Thoracic aorta (tissue), 2 donors: Measurements from ENCODE around the gene CAMSAP1. TPM values are rescaled to one million over a fixed set of nuclear protein-coding genes. Genes with fewer than 3 reads are reported as not detected.
"Not testable (repeated sequence)": the region's sequence is repeated elsewhere in the genome, so short reads cannot be mapped to it uniquely, and the experiment has no call there.

ENCODE experiments used
- ATAC-seq: fragments of 150-250 bp; one replicate; pipeline ENCODE4 v1.8.0; 2017; ENCODE audit warnings: low read depth; ENCODE audit not compliant: insufficient number of reproducible peaks, low FRiP score
- DNase-seq: peaks from one replicate; pipeline ENCODE4 v3.0.0-alpha.2; 2020; ENCODE audit warnings: low spot score
- H3K27ac ChIP-seq, 2 donors: fragments of 200-600 bp; sonication (generic); 1 replicate in 1 of 2; 2 replicates in 1 of 2; pipeline ENCODE4 v1.5.1; 2016; ENCODE audit warnings: mild to moderate bottlenecking in 2 of 2, moderate library complexity in 2 of 2
- H3K27me3 ChIP-seq: fragments of 200-600 bp; sonication (generic); replicated peaks from 2 replicates; pipeline ENCODE4 v1.6.0; 2016; ENCODE audit warnings: mild to moderate bottlenecking; ENCODE audit not compliant: insufficient read depth
- H3K36me3 ChIP-seq: fragments of 200-600 bp; sonication (generic); one replicate; pipeline ENCODE4 v1.5.1; 2016
- H3K4me1 ChIP-seq, 2 donors: fragments of 200-600 bp; sonication (generic); 1 replicate in 1 of 2; 2 replicates in 1 of 2; pipeline versions ENCODE4 v1.5.1 to v1.6.0; 2016; ENCODE audit warnings: low read depth in 2 of 2, mild to moderate bottlenecking in 1 of 2; ENCODE audit not compliant: control insufficient read depth in 1 of 2
- H3K4me3 ChIP-seq: fragments of 200-600 bp; sonication (generic); 2 replicates; pipeline ENCODE4 v1.5.1; 2016; ENCODE audit warnings: mild to moderate bottlenecking
- H3K9me3 ChIP-seq: fragments of 200-600 bp; sonication (generic); 2 replicates; pipeline ENCODE4 v1.5.1; 2016
- total RNA-seq, 2 donors: library from RNA; depleted of rRNA; stranded (reverse); fragments of >200 nt; gene quantifications; one replicate each; pipeline versions ENCODE4 v1.1.0 to v1.2.3, GENCODE V29; 2016
- TF ChIP-seq, protein P1 (sequence below): fragments of 200-600 bp; sonication (generic); IDR thresholded peaks from one replicate; pipeline ENCODE4 v1.5.1; 2019; ENCODE audit warnings: antibody characterized with exemption

The CAMSAP1 gene
- total RNA-seq, 2 donors from 2014 or later, result 19.1 to 20.2 TPM

DNA sequence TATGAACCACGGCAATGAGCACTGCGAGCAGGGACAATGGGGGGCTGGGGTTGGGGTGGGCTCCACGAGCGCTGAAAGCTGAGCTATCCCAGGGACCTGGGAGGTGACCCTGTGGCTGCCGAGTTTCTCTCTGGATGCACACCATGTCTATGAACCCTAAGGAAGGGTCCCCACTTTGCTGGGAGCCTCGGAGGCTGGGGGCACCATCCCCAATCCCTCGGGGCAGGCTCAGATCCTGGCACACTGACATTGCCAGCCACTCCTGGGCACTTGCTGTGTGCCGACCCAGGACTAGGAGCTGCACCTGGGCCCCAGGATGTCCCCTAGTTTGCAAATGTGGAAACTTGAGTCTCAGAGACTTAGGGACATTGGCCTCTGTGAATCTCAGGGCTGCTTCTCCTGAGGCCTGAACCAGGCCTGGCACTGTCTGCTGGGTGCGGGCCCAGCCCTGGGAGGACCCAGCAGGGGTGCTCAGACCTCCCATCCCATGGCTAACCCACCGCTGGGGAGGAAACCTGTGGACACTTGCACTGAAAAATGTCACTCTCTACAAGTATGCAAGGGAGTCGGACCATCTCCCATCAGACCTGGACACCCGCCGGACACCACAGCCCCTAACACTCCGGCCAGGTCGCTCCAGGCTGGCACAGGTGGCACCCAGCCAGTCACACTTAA lies 13.0 kb upstream of the CAMSAP1 start:
- ATAC-seq (no peak), DNase-seq (no peak)
- no peaks in the 10 kb centered on the region for H3K27me3 ChIP-seq
- H3K4me1 ChIP-seq, result no peaks in the 10 kb centered on the region
- TF ChIP-seq, protein P1, sequence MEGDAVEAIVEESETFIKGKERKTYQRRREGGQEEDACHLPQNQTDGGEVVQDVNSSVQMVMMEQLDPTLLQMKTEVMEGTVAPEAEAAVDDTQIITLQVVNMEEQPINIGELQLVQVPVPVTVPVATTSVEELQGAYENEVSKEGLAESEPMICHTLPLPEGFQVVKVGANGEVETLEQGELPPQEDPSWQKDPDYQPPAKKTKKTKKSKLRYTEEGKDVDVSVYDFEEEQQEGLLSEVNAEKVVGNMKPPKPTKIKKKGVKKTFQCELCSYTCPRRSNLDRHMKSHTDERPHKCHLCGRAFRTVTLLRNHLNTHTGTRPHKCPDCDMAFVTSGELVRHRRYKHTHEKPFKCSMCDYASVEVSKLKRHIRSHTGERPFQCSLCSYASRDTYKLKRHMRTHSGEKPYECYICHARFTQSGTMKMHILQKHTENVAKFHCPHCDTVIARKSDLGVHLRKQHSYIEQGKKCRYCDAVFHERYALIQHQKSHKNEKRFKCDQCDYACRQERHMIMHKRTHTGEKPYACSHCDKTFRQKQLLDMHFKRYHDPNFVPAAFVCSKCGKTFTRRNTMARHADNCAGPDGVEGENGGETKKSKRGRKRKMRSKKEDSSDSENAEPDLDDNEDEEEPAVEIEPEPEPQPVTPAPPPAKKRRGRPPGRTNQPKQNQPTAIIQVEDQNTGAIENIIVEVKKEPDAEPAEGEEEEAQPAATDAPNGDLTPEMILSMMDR, result no peak
- no peak overlapping the region for H3K4me3 ChIP-seq
- peaks cover 5% of the 10 kb centered on the region for H3K36me3 ChIP-seq
- H3K9me3 ChIP-seq, result peaks cover 35% of the 10 kb centered on the region
- H3K27ac ChIP-seq, result no peak overlapping the region

DNA sequence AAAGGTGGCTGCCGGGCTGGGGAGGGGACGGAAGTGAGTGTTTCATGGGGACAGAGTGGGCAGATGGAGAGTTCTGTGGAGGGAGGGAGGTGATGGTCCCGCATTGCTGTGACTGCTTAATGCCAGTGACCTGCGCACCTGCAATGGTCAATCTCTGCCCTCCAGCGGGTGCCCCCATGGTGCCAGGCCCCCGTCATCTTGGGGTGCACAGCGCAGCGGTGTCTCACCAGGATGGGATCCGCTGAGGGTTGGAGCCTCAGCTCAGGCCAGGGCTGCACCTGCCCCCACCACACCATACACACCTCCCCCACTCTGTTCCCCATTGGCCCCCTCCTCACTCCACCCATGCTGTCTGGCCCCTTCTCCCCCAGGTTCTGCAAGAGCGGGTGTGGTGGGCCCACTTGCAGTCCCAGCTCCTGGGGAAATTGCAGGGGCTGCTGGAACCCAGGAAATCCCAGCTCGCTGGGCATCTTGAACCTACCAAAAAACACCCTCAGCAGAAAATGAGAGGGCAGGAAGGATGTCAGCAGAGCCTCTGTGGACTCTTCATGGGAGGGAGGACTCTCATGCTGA lies 12.1 kb upstream of the CAMSAP1 start:
- TF ChIP-seq, protein P1, result no peak
- no peaks in the 10 kb centered on the region for H3K4me1 ChIP-seq
- DNase-seq (no peak), ATAC-seq (no peak)
- peaks cover 13% of the 10 kb centered on the region for H3K36me3 ChIP-seq
- no peak overlapping the region for H3K4me3 ChIP-seq
- no peak overlapping the region for H3K27ac ChIP-seq
- peaks cover 44% of the 10 kb centered on the region for H3K9me3 ChIP-seq
- no peaks in the 10 kb centered on the region for H3K27me3 ChIP-seq

DNA sequence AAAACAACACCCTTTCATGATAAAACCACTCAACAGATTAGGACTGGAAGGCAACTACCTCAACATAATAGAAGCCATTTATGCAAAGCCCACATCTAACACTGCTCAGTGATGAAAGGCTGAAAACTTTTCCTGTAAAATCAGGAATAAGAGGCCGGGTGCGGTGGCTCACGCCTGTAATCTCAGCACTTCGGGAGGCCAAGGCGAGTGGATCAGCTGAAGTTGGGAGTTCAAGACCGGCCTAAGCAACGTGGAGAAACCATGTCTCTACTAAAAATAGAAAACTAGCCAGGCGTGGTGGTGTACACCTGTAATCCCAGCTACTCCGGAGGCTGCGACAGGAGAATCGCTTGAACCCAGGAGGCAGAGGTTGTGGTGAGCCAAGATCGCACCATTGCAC lies 8.9 kb upstream of the CAMSAP1 start:
- H3K27ac ChIP-seq, DNase-seq, H3K27me3 ChIP-seq, H3K4me1 ChIP-seq, ATAC-seq, H3K4me3 ChIP-seq: not testable (repeated sequence)
- H3K9me3 ChIP-seq, result peaks cover 57% of the 10 kb centered on the region
- H3K36me3 ChIP-seq, result peaks cover 24% of the 10 kb centered on the region

DNA sequence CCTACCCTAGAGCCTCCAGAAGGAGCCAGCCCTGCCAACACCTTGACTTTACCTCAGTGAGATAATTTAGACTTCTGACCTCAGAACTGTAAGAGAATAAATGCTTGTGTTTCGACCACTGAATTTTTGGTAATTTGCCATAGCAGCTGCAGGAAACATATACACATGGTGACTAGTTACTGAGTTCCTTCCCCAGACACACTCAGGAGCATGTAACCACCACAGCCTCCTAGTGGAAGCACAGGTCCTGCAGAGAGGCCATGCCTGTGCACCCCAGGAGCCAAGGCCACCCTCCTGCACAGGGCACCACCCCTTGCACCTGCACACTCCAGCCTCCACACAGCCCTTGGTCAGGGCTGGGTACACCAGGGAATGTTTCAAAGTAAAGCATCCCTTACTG lies 7.6 kb upstream of the CAMSAP1 start:
- Histone ChIP-seq H3K27me3 (no peaks in the 10 kb centered on the region), H3K27ac (no peak overlapping the region), H3K4me3 (no peak overlapping the region), H3K36me3 (peaks cover 24% of the 10 kb centered on the region), H3K9me3 (peaks cover 57% of the 10 kb centered on the region), H3K4me1 (no peaks in the 10 kb centered on the region)
- no peak for ATAC-seq
- TF ChIP-seq, protein P1, result no peak
- no peak for DNase-seq

DNA sequence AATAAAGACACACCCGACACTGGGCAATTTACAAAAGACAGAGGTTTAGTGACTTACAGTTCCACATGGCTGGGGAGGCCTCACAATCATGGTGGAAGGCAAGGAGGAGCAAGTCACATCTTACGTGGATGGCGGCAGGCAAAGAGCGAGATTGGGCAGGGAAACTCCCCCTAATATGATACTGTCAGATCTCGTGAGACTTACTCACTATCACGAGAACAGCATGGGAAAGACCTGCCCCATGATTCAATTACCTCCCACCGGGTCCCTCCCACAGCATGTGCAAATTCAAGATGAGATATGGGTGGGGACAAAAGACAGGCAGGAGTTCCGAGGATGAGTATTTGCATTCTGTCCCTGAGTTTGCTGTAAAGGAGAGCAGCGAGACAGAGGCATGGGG lies 3.9 kb upstream of the CAMSAP1 start:
- DNase-seq, H3K27me3 ChIP-seq, H3K4me3 ChIP-seq, ATAC-seq, H3K27ac ChIP-seq: not testable (repeated sequence)
- H3K36me3 ChIP-seq, result peaks cover 24% of the 10 kb centered on the region
- peaks cover 11 to 16% of the 10 kb centered on the region in 2 donors for H3K4me1 ChIP-seq
- peaks cover 31% of the 10 kb centered on the region for H3K9me3 ChIP-seq

DNA sequence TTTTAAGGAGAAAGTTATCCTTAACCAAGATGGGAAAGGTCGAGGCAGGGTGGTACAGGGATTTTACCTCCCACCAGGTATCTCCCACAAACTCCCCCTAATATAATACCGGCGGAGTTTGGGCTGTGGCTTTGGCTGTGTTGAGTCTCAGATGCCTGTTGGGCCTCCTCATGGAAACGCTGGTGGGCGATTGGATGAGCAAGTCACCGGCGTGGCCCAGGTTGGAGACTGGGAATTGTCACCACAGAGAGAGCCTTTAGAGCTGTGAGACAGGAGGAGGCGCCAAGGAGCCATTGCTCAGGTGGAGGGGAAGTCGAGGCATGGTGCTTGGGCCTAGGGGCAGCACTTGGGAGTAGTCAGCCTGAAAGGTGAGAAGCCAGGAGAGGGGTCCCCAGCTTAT lies 3.4 kb upstream of the CAMSAP1 start:
- TF ChIP-seq, protein P1, result no peak
- Histone ChIP-seq H3K4me3 (no peak overlapping the region), H3K36me3 (peaks cover 22% of the 10 kb centered on the region), H3K27me3 (no peaks in the 10 kb centered on the region), H3K27ac (no peak overlapping the region), H3K9me3 (peaks cover 26% of the 10 kb centered on the region), H3K4me1 (peaks cover 13 to 21% of the 10 kb centered on the region in 2 donors)
- no peak for DNase-seq
- no peak for ATAC-seq
